Ovary (tissue), 3 donors: ENCODE measurements around the gene RNF17.

Source experiments
- CTCF ChIP-seq, 3 donors: fragments of 450-650 bp in 2 of 3; fragments of 200-600 bp in 1 of 3; IDR thresholded peaks; one replicate each; pipeline versions ENCODE4 v1.5.1 to v1.8.0; 2016 to 2022; ENCODE audit warnings: antibody characterized with exemption in 3 of 3, mild to moderate bottlenecking in 1 of 3
- EP300 ChIP-seq: sonication (generic); formaldehyde crosslinking; IDR thresholded peaks from one replicate; pipeline ENCODE4 v1.6.1; 2017; ENCODE audit warnings: antibody characterized with exemption
- donor health status: DM: no; HTN: no; CAD: no.

- TF ChIP-seq CTCF (IDR thresholded peaks at IDR 0.05) (no peak), EP300 (no peak)
Measured at GRCh38 chr13:24911133-24911908, 147.4 kb downstream of the RNF17 start.
